Panc1 (cell line): Measurements from ENCODE around the gene CLCN6.

Experiments
- POLR2AphosphoS5 ChIP-seq: IDR thresholded peaks from 2 replicates; pipeline ENCODE4 v1.6.1; 2012; ENCODE audit warnings: mild to moderate bottlenecking, low read depth, low read length, moderate library complexity
- REST ChIP-seq, 2 experiments: IDR thresholded peaks; 2 replicates each; pipeline ENCODE4 v1.6.1; 2011 to 2012; ENCODE audit warnings: low read depth in 2 of 2, control low read depth in 1 of 2, low read length in 1 of 2, mild to moderate bottlenecking in 1 of 2, moderate library complexity in 1 of 2; ENCODE audit not compliant: insufficient read depth in 1 of 2
- SIN3A ChIP-seq: IDR thresholded peaks from 2 replicates; pipeline ENCODE4 v1.6.1; 2012; ENCODE audit warnings: low read depth, mild to moderate bottlenecking, low read length, moderate library complexity, borderline replicate concordance; ENCODE audit not compliant: insufficient read depth
- TF ChIP-seq, protein P1 (sequence below): fragments of 450-650 bp; IDR thresholded peaks from 2 replicates; pipeline ENCODE4 v1.5.1; 2017; ENCODE audit warnings: mild to moderate bottlenecking

DNA sequence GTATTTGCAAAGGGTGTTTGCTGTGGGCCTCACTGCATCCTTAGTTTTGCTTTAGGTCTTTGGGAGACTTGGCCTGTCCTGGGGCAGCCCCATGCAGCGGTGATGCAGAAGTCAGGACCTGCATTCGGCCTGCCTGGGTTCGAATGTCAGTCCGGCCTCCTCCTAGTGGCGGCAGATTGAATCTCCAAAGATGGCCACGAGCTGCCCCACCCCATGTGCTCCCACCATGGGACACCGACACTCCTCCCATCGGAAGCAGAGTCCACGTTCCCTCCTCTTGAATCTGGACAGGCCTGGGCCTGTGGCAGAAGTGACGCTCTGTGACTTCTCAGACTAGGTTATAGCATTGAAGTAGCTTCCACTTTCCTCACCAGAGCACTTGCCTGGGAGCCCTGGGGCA lies 69.1 kb downstream of the CLCN6 start:
- no peak for TF ChIP-seq REST (IDR thresholded peaks at IDR 0.05; ENCODE audit: insufficient read depth in 1 of 2, low read depth in 2 of 2, low read length in 1 of 2)
- TF ChIP-seq, protein P1, sequence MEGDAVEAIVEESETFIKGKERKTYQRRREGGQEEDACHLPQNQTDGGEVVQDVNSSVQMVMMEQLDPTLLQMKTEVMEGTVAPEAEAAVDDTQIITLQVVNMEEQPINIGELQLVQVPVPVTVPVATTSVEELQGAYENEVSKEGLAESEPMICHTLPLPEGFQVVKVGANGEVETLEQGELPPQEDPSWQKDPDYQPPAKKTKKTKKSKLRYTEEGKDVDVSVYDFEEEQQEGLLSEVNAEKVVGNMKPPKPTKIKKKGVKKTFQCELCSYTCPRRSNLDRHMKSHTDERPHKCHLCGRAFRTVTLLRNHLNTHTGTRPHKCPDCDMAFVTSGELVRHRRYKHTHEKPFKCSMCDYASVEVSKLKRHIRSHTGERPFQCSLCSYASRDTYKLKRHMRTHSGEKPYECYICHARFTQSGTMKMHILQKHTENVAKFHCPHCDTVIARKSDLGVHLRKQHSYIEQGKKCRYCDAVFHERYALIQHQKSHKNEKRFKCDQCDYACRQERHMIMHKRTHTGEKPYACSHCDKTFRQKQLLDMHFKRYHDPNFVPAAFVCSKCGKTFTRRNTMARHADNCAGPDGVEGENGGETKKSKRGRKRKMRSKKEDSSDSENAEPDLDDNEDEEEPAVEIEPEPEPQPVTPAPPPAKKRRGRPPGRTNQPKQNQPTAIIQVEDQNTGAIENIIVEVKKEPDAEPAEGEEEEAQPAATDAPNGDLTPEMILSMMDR: no peak
- TF ChIP-seq POLR2AphosphoS5: no peak
- TF ChIP-seq SIN3A: no peak
